ENCODE measurements around the gene RRAGD.

Gene RRAGD

DNA sequence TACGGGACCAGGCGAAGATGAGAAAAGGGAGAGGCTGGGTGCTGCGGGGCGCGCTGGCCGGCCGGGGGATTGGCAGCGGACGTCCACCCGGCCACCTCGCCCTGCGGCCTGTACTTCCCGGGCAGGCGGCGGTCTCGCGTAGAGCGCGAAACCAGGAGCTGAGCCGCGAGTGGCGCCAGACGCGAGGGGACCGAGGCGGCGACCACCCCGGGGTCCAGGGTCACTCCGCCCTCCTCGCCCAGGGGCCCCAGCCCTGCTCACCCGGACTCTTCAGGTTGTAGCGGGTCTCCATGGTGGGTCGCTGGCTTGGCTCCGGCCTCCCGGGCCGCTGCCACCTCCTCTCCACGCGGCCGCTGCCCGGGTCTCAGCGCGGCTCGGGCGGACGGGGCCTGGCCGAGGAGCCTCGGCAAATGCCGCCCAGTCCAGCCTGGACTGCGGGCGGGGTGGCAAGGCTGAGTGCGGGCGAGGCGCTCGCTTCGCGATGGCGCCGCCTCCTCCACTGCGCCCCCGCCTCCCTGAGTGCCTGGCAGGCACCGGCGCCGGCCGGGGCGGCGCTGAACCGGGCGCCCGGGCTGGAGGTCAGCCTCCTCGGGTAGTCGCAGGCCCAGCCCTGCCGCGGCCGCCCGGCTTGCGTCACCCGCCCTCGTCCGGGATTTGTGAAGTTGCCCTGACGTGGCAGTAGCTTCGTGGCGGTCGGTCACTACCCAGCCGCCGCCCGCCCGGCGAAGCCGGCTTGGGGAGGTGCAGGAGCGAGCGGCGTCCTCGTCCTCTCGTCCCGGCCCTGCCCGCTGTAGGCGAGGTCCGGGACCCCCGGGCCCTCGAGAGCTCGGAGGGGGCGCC, 59.6 kb downstream of the RRAGD start, which contains the start of gene UBE2J1:
Gene UBE2J1, minus strand, starts transcription at position 445 of the 840 bp plus-strand sequence. Its CDS starts 153 bp downstream, at position 292.
- Mint-ChIP-seq H3K4me1 (ENCODE audit: low read depth) (peaks cover 80% of the 10 kb centered on the region), H3K27me3 (no peaks in the 10 kb centered on the region), H3K27ac (peak within 1 kb of the TSS; percentile 93), H3K36me3 (ENCODE audit: low read depth) (peaks cover 5% of the 10 kb centered on the region), H3K4me3 (peak within 1 kb of the TSS; percentile 91), H3K9me3 (no peaks in the 10 kb centered on the region)
- DNase-seq = peak; percentile 85

- no peak for DNase-seq
- Mint-ChIP-seq H3K27ac (peak overlapping the region; percentile 93), H3K9me3 (no peaks in the 10 kb centered on the region), H3K4me1 (ENCODE audit: low read depth) (peaks cover 75% of the 10 kb centered on the region), H3K4me3 (peak overlapping the region; percentile 91), H3K36me3 (ENCODE audit: low read depth) (peaks cover 5% of the 10 kb centered on the region), H3K27me3 (no peaks in the 10 kb centered on the region)
Measured at GRCh38 chr6:89351671-89352277, 60.3 kb downstream of the RRAGD start.

GRCh38 chr6:89350281-89350966, 61.6 kb downstream of the RRAGD start:
- Mint-ChIP-seq H3K27ac (peak overlapping the region; percentile 93), H3K4me3 (peak overlapping the region; percentile 91), H3K9me3 (no peaks in the 10 kb centered on the region), H3K27me3 (no peaks in the 10 kb centered on the region), H3K4me1 (ENCODE audit: low read depth) (peaks cover 67% of the 10 kb centered on the region), H3K36me3 (ENCODE audit: low read depth) (peaks cover 5% of the 10 kb centered on the region)
- DNase-seq = no peak

DNA sequence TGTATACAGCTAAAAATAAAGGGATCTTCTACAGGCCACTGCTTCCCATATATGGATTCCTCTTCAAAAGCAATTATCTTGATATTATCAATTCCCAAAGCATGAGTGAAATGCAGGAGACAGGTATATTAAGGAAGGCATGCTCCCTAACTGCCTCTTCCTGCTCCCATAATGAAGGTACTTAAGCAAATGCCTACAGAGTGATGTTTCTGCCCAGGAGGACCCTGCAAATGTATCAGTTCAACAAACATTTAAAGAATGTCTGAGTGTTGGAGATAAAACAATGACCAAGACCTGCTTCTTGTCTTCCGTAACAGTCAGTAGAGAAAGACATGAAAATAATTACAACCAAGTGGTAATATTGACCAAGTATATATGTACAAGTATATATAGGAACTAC, 63.7 kb downstream of the RRAGD start:
- no peak overlapping the region for H3K27ac Mint-ChIP-seq
- no peak overlapping the region for H3K4me3 Mint-ChIP-seq
- peaks cover 5% of the 10 kb centered on the region for H3K36me3 Mint-ChIP-seq (ENCODE audit: low read depth)
- H3K27me3 Mint-ChIP-seq = no peaks in the 10 kb centered on the region
- no peaks in the 10 kb centered on the region for H3K9me3 Mint-ChIP-seq
- peaks cover 62% of the 10 kb centered on the region for H3K4me1 Mint-ChIP-seq (ENCODE audit: low read depth)
- no peak for DNase-seq

GRCh38 chr6:89347825-89348224, 64.2 kb downstream of the RRAGD start:
- Mint-ChIP-seq H3K27ac (no peak overlapping the region), H3K4me3 (no peak overlapping the region), H3K4me1 (ENCODE audit: low read depth) (peaks cover 60% of the 10 kb centered on the region)

GRCh38 chr6:89346433-89346832, 65.6 kb downstream of the RRAGD start:
- H3K9me3 Mint-ChIP-seq = no peaks in the 10 kb centered on the region
- H3K4me1 Mint-ChIP-seq (ENCODE audit: low read depth) = peaks cover 54% of the 10 kb centered on the region
- H3K36me3 Mint-ChIP-seq (ENCODE audit: low read depth) = peaks cover 10% of the 10 kb centered on the region
- H3K27me3 Mint-ChIP-seq = no peaks in the 10 kb centered on the region
- no peak for DNase-seq
- H3K4me3 Mint-ChIP-seq = no peak overlapping the region
- H3K27ac Mint-ChIP-seq = peak overlapping the region; percentile 7

More at GRCh38 chr6:89347825-89348224, 64.2 kb downstream of the RRAGD start:
- Mint-ChIP-seq H3K9me3 (no peaks in the 10 kb centered on the region), H3K27me3 (no peaks in the 10 kb centered on the region), H3K36me3 (ENCODE audit: low read depth) (peaks cover 6% of the 10 kb centered on the region)
- DNase-seq = no peak

DNA sequence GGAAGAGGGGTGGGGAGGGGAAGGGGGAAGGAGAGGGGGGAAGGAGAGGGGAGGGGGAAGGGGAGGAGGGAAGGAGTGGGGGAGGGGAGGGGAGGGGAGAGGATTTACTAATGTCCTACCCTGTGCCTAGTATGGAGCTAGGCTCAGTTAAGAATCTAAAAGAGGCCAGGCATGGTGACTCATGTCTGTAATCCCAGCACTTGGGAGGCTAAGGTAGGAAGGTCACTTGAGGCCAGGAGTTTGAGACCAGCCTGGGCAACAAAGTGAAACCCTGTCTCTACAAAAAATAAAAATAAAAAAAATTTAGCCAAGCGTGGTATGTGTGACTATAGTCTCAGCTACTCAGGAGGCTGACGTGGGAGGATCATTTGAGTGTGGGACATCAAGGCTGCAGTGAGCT, 72.5 kb downstream of the RRAGD start:
- H3K9me3 Mint-ChIP-seq = no peaks in the 10 kb centered on the region
- peak overlapping the region; percentile 72 for H3K27ac Mint-ChIP-seq
- peaks cover 5% of the 10 kb centered on the region for H3K4me1 Mint-ChIP-seq (ENCODE audit: low read depth)
- DNase-seq = no peak
- peaks cover 61% of the 10 kb centered on the region for H3K36me3 Mint-ChIP-seq (ENCODE audit: low read depth)
- H3K27me3 Mint-ChIP-seq = no peaks in the 10 kb centered on the region
- H3K4me3 Mint-ChIP-seq = no peak overlapping the region

GRCh38 chr6:89335164-89335563, 76.9 kb downstream of the RRAGD start:
- Mint-ChIP-seq H3K27ac (no peak overlapping the region), H3K36me3 (ENCODE audit: low read depth) (peaks cover 64% of the 10 kb centered on the region)

DNA sequence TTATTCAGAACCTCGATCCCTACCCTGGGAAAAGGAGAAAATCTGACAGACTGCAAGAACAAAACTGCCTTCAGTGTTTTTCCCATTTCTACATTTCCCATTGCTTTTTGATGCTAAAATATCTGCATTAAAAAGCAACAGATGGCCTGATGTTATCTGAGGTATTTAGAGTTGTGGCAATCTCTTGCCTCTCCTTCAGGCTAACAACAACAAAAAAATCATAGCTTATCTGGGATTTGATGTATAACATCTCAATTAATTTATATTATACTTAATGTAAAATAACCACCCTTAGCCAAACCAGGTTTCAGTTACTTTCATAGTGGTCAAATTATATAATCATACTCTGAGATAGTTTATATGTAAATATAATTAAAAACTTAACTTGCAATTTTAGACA, 81.2 kb downstream of the RRAGD start:
- no peak for DNase-seq
- no peaks in the 10 kb centered on the region for H3K27me3 Mint-ChIP-seq
- H3K4me1 Mint-ChIP-seq (ENCODE audit: low read depth) = no peaks in the 10 kb centered on the region
- peaks cover 63% of the 10 kb centered on the region for H3K36me3 Mint-ChIP-seq (ENCODE audit: low read depth)
- H3K4me3 Mint-ChIP-seq = no peak overlapping the region
- H3K9me3 Mint-ChIP-seq = no peaks in the 10 kb centered on the region
- H3K27ac Mint-ChIP-seq = no peak overlapping the region

More at GRCh38 chr6:89335164-89335563, 76.9 kb downstream of the RRAGD start:
- Mint-ChIP-seq H3K27me3 (no peaks in the 10 kb centered on the region), H3K9me3 (no peaks in the 10 kb centered on the region), H3K4me3 (no peak overlapping the region), H3K4me1 (ENCODE audit: low read depth) (no peaks in the 10 kb centered on the region)
- no peak for DNase-seq

GRCh38 chr6:89328976-89329375, 83.1 kb downstream of the RRAGD start:
- H3K36me3 Mint-ChIP-seq (ENCODE audit: low read depth) = peaks cover 50% of the 10 kb centered on the region
- no peak overlapping the region for H3K27ac Mint-ChIP-seq
- DNase-seq = no peak
- no peaks in the 10 kb centered on the region for H3K9me3 Mint-ChIP-seq
- H3K4me3 Mint-ChIP-seq = no peak overlapping the region
- H3K4me1 Mint-ChIP-seq (ENCODE audit: low read depth) = no peaks in the 10 kb centered on the region
- no peaks in the 10 kb centered on the region for H3K27me3 Mint-ChIP-seq

DNA sequence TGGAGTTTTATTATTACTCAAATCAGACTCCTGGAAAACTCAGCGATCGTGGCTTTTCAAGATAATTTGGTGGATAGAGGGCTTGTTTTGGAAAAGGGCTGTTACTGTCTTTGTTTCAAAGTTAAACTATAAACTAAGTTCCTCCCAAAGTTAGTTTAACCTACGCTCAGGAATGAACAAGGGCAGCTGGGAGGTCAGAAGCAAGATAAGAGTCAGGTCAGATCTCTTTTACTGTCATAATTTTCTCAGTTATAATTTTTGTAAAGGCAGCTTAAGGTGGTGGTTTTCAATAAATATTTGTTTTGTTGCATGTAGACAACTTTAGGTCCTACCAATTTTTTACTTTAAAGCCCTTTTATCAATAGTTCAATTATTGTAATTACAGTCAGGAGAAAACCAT, 87.8 kb downstream of the RRAGD start:
- H3K9me3 Mint-ChIP-seq = no peaks in the 10 kb centered on the region
- no peak overlapping the region for H3K27ac Mint-ChIP-seq
- no peak for DNase-seq
- H3K36me3 Mint-ChIP-seq (ENCODE audit: low read depth) = peaks cover 34% of the 10 kb centered on the region
- no peaks in the 10 kb centered on the region for H3K27me3 Mint-ChIP-seq
- no peak overlapping the region for H3K4me3 Mint-ChIP-seq
- no peaks in the 10 kb centered on the region for H3K4me1 Mint-ChIP-seq (ENCODE audit: low read depth)

DNA sequence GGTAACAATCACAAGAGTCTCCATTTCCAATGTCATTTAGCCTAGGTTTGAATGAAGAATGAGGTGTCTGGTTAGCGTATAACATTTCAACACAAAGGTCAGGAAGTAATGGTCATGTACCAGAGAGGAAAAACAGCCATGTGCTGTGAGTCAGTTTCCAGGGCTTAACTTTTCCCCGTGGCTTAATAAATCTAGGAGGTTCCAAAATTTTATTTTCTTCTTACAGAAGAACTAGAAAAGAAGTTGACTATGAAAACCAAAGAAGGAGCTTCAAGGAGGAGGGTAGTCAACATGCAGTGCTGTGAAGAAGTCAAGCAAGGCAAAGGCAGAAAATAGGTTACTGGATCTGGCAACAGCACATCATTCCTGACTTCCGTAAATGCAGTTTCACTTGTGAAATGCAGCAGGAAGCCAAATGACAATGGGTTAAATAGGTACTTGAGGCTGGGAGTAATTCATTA, 88.5 kb downstream of the RRAGD start:
- Mint-ChIP-seq H3K4me1 (ENCODE audit: low read depth) (no peaks in the 10 kb centered on the region), H3K9me3 (no peaks in the 10 kb centered on the region), H3K4me3 (no peak overlapping the region), H3K27me3 (no peaks in the 10 kb centered on the region), H3K36me3 (ENCODE audit: low read depth) (peaks cover 27% of the 10 kb centered on the region), H3K27ac (no peak overlapping the region)
- no peak for DNase-seq

GRCh38 chr6:89321131-89321970, 90.7 kb downstream of the RRAGD start:
- H3K36me3 Mint-ChIP-seq (ENCODE audit: low read depth) = peaks cover 9% of the 10 kb centered on the region
- no peak overlapping the region for H3K27ac Mint-ChIP-seq
- H3K4me1 Mint-ChIP-seq (ENCODE audit: low read depth) = no peaks in the 10 kb centered on the region
- no peaks in the 10 kb centered on the region for H3K9me3 Mint-ChIP-seq
- no peak overlapping the region for H3K4me3 Mint-ChIP-seq
- H3K27me3 Mint-ChIP-seq = no peaks in the 10 kb centered on the region
- DNase-seq = no peak

- Mint-ChIP-seq H3K36me3 (ENCODE audit: low read depth) (peaks cover 19% of the 10 kb centered on the region), H3K27ac (no peak overlapping the region), H3K9me3 (no peaks in the 10 kb centered on the region), H3K4me3 (no peak overlapping the region), H3K27me3 (no peaks in the 10 kb centered on the region), H3K4me1 (ENCODE audit: low read depth) (no peaks in the 10 kb centered on the region)
- DNase-seq = no peak
Measured at GRCh38 chr6:89320012-89320559, 92.0 kb downstream of the RRAGD start.

All from activated T-cell treated with anti-CD3 and anti-CD28 coated beads, Interleukin-2, amount 50 U/mL, for 24 hours (primary cell).